T-helper 22 cell (primary cell): ENCODE measurements around the gene CSH2.
"Not testable (repeated sequence)": the region's sequence is repeated elsewhere in the genome, so short reads cannot be mapped to it uniquely, and the experiment has no call there.

Experiments
- DNase-seq: peaks from one replicate; pipeline ENCODE4 v3.0.0-alpha.2; 2020; ENCODE audit warnings: low read depth

Gene CSH2

GRCh38 chr17:63855185-63855584, 18.3 kb downstream of the CSH2 start:
- no peak for DNase-seq

- DNase-seq: no peak
Observed at GRCh38 chr17:63854709-63855108, 18.8 kb downstream of the CSH2 start.

GRCh38 chr17:63853260-63853659, 20.2 kb downstream of the CSH2 start:
- no peak for DNase-seq

GRCh38 chr17:63850401-63850800, 23.1 kb downstream of the CSH2 start:
- no peak for DNase-seq

- DNase-seq: peak; percentile 84
Observed at GRCh38 chr17:63848834-63849689, 24.4 kb downstream of the CSH2 start.

GRCh38 chr17:63847525-63848249, 25.8 kb downstream of the CSH2 start:
- DNase-seq: no peak

- no peak for DNase-seq
Observed at GRCh38 chr17:63845509-63845908, 28.0 kb downstream of the CSH2 start.

GRCh38 chr17:63843910-63844677, 29.4 kb downstream of the CSH2 start:
- no peak for DNase-seq

- not testable (repeated sequence) for DNase-seq
Observed at GRCh38 chr17:63843387-63843888, 30.0 kb downstream of the CSH2 start.

GRCh38 chr17:63842540-63843386, 30.7 kb downstream of the CSH2 start, which contains the start of gene SMARCD2:
Gene SMARCD2, minus strand, starts transcription at chr17:63842685. Its CDS starts 11 bp downstream, at chr17:63842674.
- DNase-seq: peak; percentile 98

GRCh38 chr17:63842173-63842539, 31.3 kb downstream of the CSH2 start:
- DNase-seq: no peak

GRCh38 chr17:63841350-63842172, 31.9 kb downstream of the CSH2 start:
- DNase-seq: no peak

- DNase-seq: no peak
Observed at GRCh38 chr17:63840591-63841349, 32.7 kb downstream of the CSH2 start.

- no peak for DNase-seq
Observed at GRCh38 chr17:63838631-63839171, 34.8 kb downstream of the CSH2 start.

- DNase-seq: no peak
Observed at GRCh38 chr17:63837962-63838600, 35.4 kb downstream of the CSH2 start.

- DNase-seq: no peak
Observed at GRCh38 chr17:63837480-63837879, 36.0 kb downstream of the CSH2 start.

- no peak for DNase-seq
Observed at GRCh38 chr17:63836811-63837210, 36.7 kb downstream of the CSH2 start.

- no peak for DNase-seq
Observed at GRCh38 chr17:63835167-63835720, 38.2 kb downstream of the CSH2 start.
